CD4-positive, alpha-beta T cell treated with Interleukin-1 beta for 1 hour (primary cell): ENCODE results near the gene CXCL5.
"Not testable (repeated sequence)": the region's sequence is repeated elsewhere in the genome, so short reads cannot be mapped to it uniquely, and the experiment has no call there.

Source experiments
- DNase-seq, 2 donors: peaks; one replicate each; pipeline ENCODE4 v3.0.0-alpha.2; 2020 to 2022

The CXCL5 gene

GRCh38 chr4:73964862-73965611 lies 33.4 kb downstream of the CXCL5 start:
- no peak for DNase-seq

GRCh38 chr4:73962724-73963123 lies 35.8 kb downstream of the CXCL5 start:
- DNase-seq: no peak

GRCh38 chr4:73959041-73959440 lies 39.4 kb downstream of the CXCL5 start:
- DNase-seq: not testable (repeated sequence)

DNA sequence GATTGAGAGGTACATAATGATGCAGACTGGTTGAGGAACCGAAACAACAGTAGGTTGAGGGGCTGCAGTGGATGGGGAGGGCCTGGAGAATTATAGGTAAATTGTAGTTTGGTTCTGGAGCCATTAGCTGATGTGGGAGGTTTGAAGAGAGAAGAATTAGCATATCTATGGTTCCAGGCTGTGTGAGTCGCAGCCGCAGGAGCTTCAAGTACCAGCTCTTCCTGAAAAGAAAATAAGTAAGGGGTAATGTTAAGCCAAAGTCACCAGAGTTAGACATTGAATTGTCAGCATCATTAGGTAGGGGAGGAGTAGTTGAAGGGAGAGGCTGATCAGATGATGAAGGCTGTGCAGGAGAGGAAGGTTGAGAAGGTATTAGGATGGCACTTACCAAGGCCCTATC lies 46.1 kb downstream of the CXCL5 start:
- DNase-seq: no peak

DNA sequence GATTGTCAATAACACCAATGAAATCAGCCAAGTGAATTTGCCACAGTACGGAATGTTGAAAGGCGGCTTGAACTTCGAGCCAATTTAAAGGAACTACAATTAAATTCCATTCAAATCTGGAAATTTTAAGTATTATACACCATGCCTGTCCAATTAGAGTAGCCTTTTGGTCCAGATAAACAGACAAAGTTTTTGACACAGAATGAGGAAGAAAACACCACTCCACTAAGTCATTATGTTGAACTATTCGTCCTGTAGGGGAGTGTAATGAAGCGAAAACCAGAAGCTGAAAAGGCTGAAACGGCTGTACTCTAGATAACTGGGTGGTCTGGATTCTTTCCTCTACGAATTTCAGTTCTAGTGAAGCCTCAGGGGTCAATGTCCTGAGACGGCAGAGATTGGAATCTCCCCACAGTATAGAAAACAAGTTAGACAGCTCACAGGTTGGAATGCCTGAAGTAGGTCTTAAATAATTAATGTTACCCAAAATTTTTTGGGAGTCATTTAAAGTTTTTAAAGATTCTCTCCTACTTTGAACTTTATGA lies 48.0 kb downstream of the CXCL5 start:
- not testable (repeated sequence) for DNase-seq

DNA sequence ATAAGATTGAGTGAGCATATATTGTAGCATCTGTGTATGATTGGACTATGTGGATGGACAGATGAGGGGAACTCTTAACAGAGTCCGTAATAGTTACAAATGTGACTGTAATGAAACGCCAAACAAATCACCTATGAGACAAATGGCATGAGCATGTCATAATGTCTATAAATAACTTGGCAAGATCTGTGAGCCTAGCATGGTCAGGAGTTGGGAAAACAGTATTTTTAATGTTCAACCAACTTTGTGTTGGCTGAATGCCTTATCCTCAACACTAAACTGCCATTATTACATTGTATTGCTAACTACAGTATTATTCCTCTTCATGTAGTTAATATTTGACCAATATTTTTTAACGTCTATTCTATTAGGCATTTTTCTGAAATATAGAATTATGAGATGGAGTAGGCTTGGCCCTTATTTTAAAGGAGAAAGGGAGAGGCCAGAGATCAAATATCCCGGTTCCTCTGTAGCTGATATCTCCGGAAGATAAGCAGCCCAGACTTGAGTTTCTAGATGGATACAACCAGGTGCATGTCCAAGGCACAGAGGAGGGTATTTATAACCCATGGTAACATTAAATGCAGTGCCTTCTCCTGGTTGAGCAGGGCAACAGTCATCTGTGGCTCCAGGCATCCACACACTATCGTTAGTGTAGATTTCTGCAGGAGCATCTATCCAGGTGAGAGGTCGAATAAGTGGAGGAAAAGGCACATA lies 49.3 kb downstream of the CXCL5 start:
- DNase-seq: no peak

- no peak for DNase-seq
Observed at GRCh38 chr4:73948291-73948690, 50.2 kb downstream of the CXCL5 start.

DNA sequence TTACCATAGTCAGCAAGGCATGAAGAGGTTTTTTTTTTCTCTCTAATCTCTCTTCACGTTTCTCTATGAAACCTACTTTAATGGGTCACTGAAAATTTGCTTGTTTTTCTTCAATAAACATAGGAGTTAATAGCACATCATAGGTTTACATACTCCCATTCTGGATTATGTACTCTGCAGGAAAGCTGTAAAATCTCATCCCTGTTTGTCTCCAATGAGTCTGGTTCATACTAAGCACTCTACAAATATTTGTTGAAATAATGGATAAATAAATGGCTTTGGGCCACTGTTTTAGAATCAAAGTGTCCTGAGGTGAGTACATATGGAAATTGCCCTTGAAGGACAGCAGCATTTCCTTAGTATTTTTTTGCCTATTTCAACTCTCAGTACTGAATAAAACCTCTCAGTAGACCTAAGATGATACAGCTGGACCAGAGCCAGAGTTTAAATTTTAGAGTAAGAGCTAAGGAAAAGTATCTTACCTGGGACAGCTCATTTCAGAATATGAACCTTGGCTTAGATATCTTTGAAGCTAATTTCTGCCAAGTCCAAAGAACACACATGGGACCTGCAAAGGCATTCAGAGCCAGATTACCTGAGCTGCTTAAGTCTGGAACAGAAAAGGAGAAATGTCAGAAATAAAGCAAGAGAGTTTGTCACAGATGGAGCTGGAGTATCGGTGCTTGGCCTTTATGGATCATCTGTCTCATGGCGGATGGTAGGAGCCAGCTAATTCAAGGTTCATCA lies 51.1 kb downstream of the CXCL5 start:
- DNase-seq: no peak

DNA sequence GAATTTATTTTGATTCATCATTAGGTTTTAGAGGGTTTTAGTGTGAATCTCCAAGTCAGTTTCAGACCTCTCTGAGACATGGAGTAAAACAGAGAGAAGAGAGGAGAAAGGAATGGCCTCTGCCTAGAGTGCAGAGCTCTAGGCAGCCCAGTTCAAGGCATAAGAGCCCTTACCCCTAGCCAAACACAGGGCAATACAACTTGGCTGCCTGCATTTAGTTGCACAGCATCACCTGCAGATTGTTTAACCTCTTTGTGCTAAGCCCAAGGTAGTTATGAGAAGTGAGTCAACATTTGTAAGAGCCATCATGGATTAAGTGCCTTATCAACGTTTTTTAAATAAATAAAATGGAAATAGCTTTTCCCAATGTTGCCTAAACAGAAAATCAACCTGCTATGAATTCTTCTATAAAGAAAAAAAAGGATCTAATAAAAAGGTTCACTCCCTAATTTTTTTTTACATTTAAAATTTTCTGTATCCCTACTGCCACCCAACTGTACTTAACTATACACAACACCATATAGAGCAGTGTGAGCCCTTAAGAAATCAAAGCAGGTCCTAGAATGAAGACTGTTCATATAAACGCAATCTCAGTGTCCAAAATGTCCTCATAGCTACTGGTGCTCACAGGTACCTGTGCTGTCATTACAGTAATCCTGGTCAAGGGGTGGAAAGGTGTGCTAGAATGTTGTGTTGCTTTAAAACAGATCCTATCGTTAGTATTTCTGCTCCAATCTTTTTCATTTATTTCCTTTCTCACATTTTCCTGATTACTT lies 52.6 kb downstream of the CXCL5 start:
- DNase-seq: no peak
